Stimulated activated effector memory CD8-positive, alpha-beta T cell treated with anti-CD3 and anti-CD28 coated beads, Interleukin-12 subunit alpha, Interleukin-12 subunit beta, amount 100 ng/mL, for 72 hours (primary cell): ENCODE results near the gene FTO.

ENCODE experiments used
- ATAC-seq: fragments of 150-1000 bp; cut with Tn5 transposase; 2 replicates; pipeline ENCODE4 v1.10.0; 2021
- DNase-seq, 2 donors: peaks; one replicate each; pipeline ENCODE4 v3.0.0; 2021 to 2022; ENCODE audit warnings: low spot score in 2 of 2
- H3K27ac Mint-ChIP-seq: one replicate; pipeline ENCODE4 v1.8.0; 2022; ENCODE audit warnings: mild to moderate bottlenecking, mixed read lengths
- H3K36me3 Mint-ChIP-seq: one replicate; pipeline ENCODE4 v1.8.0; 2022; ENCODE audit warnings: mild to moderate bottlenecking, mixed read lengths
- H3K4me1 Mint-ChIP-seq: one replicate; pipeline ENCODE4 v1.8.0; 2022; ENCODE audit warnings: mixed read lengths
- H3K4me3 Mint-ChIP-seq: one replicate; pipeline ENCODE4 v1.8.0; 2022; ENCODE audit warnings: mild to moderate bottlenecking, mixed read lengths
- H3K9me3 Mint-ChIP-seq: one replicate; pipeline ENCODE4 v1.8.0; 2022; ENCODE audit warnings: mixed read lengths

The FTO gene

DNA sequence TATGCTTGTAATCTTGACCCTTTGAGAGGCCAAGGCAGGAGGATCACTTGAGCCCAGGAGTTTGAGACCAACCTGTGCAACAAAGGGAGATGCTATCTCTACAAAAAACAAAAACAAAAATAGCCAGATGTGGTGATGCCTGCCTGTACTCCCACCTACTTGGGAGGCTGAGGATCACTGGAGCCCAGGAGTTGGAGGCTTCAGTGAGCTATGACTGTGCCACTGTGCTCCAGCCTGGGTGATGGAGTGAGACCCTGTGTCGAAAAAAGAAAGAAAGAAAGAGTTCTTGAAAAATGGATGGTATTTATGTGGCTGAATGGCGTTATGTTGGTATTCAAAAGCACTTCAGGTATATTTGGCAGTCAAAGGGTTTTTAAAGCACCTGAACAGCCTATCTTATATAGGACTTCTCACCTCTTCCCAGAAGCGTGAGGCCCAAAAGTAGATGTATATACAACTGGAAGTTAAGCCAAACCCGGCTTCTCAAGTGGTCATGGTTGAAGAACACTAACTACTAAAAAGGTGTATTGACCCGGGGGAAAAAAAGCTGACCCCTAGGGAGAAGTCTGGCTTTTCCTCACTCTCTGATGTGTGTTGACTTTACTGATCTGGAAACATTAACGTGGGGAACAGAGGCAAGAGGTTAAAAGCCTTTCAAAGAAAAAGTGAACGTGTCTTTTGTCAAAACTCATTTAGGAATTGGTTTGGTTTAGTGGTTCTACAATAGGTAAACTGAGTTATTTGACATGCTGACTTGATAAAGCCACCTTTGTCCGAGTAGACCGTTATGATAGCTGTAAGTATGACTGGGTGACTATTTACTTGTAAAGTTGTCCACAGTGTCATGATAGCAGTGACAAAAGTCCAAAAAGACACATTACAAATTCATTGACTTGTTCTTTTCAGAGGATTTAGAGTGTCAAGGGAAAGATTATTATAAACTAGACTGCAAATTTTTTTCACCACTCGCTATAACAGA is 399.2 kb downstream of the FTO start:
- DNase-seq (no peak), ATAC-seq (no peak)
- Mint-ChIP-seq H3K4me3 (no peak overlapping the region), H3K9me3 (no peaks in the 10 kb centered on the region), H3K36me3 (no peaks in the 10 kb centered on the region), H3K27ac (no peak overlapping the region), H3K4me1 (no peaks in the 10 kb centered on the region)

- no peak for ATAC-seq
- H3K27ac Mint-ChIP-seq, result no peak overlapping the region
- H3K4me3 Mint-ChIP-seq, result no peak overlapping the region
- DNase-seq, result no peak
- no peaks in the 10 kb centered on the region for H3K4me1 Mint-ChIP-seq
- no peaks in the 10 kb centered on the region for H3K36me3 Mint-ChIP-seq
- no peaks in the 10 kb centered on the region for H3K9me3 Mint-ChIP-seq
These were observed 402.1 kb downstream of the FTO start for GRCh38 chr16:54106057-54106456.

GRCh38 chr16:54107583-54108202 is 403.7 kb downstream of the FTO start:
- ATAC-seq (no peak), DNase-seq (no peak)
- no peak overlapping the region for H3K4me3 Mint-ChIP-seq
- H3K4me1 Mint-ChIP-seq, result no peaks in the 10 kb centered on the region
- H3K36me3 Mint-ChIP-seq, result peaks cover 6% of the 10 kb centered on the region
- no peak overlapping the region for H3K27ac Mint-ChIP-seq
- no peaks in the 10 kb centered on the region for H3K9me3 Mint-ChIP-seq

DNA sequence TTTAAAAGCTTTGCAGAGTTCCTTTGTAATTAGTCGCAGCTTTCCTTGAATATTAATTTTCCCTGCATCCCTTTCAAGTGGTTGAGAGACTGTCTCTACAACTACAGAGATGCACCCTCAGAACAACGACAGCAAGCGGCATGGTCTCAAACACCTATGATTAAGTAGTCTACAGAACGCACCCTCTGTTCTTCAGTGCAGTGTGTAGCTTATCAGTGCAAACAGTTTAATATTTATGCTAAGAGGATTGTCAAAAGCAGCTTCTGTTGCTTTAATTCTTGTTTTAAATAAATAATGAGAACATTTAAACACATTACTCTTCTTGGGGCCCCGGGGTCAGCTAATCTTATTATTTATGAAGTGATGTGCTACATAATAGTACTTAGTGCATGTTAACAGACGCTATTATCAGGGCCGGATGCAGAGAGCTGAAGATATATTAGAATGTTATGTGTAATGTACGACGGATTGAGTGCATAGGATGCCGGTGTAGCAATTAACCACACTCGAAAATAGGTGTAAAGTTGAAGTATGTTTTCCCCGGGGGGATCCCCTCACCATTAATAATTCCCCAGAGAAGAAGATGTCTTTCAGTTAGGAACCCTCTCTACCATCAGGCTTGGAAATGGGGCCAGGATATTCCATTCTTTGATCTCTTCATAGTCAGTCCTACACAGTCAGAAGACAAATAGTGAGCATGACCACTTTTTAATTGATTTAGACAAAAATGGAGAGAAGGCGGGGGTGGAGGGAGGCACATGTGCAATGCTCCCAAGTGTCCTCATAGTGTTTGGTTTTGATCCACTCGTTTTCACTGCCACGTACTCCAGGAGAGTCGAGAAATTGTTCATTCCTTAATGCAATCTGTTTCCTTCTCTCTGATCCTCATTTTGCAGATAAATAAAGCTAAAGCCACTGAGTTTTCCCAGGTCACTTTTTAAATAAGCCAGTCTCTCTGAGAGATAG is 406.3 kb downstream of the FTO start:
- H3K4me1 Mint-ChIP-seq, result no peaks in the 10 kb centered on the region
- no peak overlapping the region for H3K4me3 Mint-ChIP-seq
- no peak overlapping the region for H3K27ac Mint-ChIP-seq
- H3K9me3 Mint-ChIP-seq, result no peaks in the 10 kb centered on the region
- no peak for ATAC-seq
- peaks cover 25% of the 10 kb centered on the region for H3K36me3 Mint-ChIP-seq
- DNase-seq, result no peak

GRCh38 chr16:54112451-54113206 is 408.7 kb downstream of the FTO start:
- no peak for DNase-seq
- H3K27ac Mint-ChIP-seq, result no peak overlapping the region
- no peak overlapping the region for H3K4me3 Mint-ChIP-seq
- H3K4me1 Mint-ChIP-seq, result no peaks in the 10 kb centered on the region
- no peaks in the 10 kb centered on the region for H3K9me3 Mint-ChIP-seq
- peaks cover 31% of the 10 kb centered on the region for H3K36me3 Mint-ChIP-seq
- no peak for ATAC-seq

- no peak overlapping the region for H3K27ac Mint-ChIP-seq
- DNase-seq, result no peak
- H3K9me3 Mint-ChIP-seq, result no peaks in the 10 kb centered on the region
- no peak overlapping the region for H3K4me3 Mint-ChIP-seq
- H3K36me3 Mint-ChIP-seq, result peaks cover 31% of the 10 kb centered on the region
- no peak for ATAC-seq
- no peaks in the 10 kb centered on the region for H3K4me1 Mint-ChIP-seq
These were observed 411.6 kb downstream of the FTO start for GRCh38 chr16:54115558-54115957.

DNA sequence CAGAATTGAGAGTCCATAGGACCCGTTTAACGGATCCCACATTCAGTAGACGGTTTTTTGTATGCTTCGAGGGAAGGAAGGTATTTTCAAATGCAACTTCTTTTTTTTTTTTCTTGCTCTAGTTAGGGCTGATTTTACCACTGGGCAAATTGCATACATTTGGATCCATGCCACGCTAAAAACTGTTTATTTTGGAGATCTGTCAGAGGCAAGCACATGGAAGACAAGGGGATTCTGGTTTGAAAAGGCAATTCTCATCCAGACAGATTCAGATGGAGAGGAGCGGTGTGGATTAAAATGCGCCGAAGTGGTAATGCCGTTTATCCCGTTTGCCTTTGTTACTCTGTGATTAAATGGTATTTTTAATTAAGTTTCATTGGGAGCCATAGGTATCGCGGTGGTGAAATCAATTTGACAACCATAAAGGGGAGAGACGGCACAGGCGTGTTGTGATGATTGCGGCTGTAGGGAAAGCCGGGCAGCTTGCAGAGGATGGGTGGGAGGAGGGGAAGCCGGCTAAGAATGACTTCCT is 412.2 kb downstream of the FTO start:
- Mint-ChIP-seq H3K36me3 (peaks cover 31% of the 10 kb centered on the region), H3K27ac (no peak overlapping the region), H3K4me3 (no peak overlapping the region), H3K9me3 (no peaks in the 10 kb centered on the region), H3K4me1 (no peaks in the 10 kb centered on the region)
- ATAC-seq (no peak), DNase-seq (no peak)

DNA sequence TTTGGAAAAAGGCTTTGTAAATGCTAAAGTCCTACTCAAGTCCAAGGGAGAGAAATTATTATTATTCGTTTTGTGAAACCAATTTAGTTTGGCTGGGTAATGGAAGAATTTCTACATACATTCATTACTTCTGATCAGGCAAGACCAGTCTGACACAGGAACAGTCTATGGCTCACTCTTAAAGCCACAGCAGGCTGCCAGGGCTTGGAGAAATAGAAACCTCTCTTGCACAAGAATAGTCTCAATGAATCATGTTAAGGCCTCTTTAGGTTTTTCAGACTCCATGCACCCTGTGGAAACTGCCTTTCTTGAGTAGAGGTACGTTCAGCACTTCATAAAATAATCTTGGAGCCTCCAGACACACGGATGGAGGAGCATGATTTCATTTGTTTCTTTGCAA is 414.9 kb downstream of the FTO start:
- DNase-seq (no peak), ATAC-seq (no peak)
- Mint-ChIP-seq H3K36me3 (peaks cover 15% of the 10 kb centered on the region), H3K4me1 (no peaks in the 10 kb centered on the region), H3K4me3 (no peak overlapping the region), H3K27ac (no peak overlapping the region), H3K9me3 (no peaks in the 10 kb centered on the region)

- Mint-ChIP-seq H3K27ac (no peak overlapping the region), H3K4me3 (no peak overlapping the region), H3K36me3 (no peaks in the 10 kb centered on the region), H3K9me3 (no peaks in the 10 kb centered on the region), H3K4me1 (no peaks in the 10 kb centered on the region)
- ATAC-seq, result no peak
- no peak for DNase-seq
These were observed 417.0 kb downstream of the FTO start for GRCh38 chr16:54120846-54121480.

DNA sequence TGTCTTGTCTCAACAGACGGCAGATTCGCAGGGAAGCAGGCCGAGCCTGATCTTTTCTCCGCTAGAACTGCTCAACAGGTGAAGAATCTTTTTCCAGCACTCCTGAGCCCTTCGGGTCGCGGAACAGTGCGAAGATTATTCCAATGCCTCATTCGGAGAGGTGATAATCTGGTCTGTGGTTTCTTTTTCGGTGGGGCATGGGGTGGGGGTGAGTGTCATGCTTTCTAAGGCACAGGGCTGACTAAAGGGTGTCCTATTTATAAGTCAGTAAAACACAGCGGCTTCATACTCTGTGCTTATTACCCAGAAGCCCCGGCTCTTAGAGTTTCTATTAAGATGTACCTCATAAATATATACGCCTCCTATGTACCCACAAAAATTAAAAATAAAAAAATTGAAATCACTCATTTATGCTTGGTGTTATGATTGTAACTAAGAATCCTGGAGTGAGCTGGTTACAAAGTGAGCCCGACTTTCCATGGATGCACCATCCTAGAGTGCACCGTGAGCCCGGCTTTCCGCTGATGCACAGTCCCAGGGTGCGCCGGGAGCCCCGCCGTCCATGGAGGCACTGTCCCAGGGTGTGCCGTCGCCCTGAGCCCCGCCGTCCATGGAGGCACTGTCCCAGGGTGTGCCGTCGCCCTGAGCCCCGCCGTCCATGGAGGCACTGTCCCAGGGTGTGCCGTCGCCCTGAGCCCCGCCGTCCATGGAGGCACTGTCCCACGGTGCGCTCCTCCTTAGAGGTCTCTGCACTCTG is 417.8 kb downstream of the FTO start:
- Mint-ChIP-seq H3K27ac (no peak overlapping the region), H3K4me3 (no peak overlapping the region)

DNA sequence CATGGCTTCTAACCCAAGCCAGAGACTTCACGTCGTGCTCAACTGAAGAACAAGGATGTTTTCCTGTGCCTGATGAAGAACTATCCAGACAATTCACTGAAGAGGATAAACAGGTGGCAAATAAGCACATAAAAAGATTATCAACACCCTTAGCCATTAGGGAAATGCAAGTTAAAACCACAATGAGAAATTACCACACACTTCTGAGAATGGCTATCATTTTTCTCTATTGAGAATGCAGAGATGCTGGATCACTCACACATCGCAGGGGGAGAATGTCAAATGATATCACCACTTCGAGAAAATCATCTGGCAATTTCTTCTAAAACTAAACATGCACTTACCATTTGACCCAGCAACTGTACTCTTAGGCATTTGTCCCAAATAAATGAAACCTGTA is 419.8 kb downstream of the FTO start:
- Mint-ChIP-seq H3K9me3 (no peaks in the 10 kb centered on the region), H3K4me3 (no peak overlapping the region), H3K36me3 (no peaks in the 10 kb centered on the region), H3K4me1 (peaks cover 6% of the 10 kb centered on the region), H3K27ac (no peak overlapping the region)
- ATAC-seq (no peak), DNase-seq (no peak)

More for the DNA sequence above, 417.8 kb downstream of the FTO start:
- no peaks in the 10 kb centered on the region for H3K36me3 Mint-ChIP-seq
- DNase-seq (no peak), ATAC-seq (no peak)
- no peaks in the 10 kb centered on the region for H3K9me3 Mint-ChIP-seq
- H3K4me1 Mint-ChIP-seq, result peaks cover under 1% of the 10 kb centered on the region

GRCh38 chr16:54125751-54126655 is 422.0 kb downstream of the FTO start:
- peaks cover 6% of the 10 kb centered on the region for H3K4me1 Mint-ChIP-seq
- H3K27ac Mint-ChIP-seq, result no peak overlapping the region
- no peak for DNase-seq
- no peaks in the 10 kb centered on the region for H3K36me3 Mint-ChIP-seq
- no peaks in the 10 kb centered on the region for H3K9me3 Mint-ChIP-seq
- H3K4me3 Mint-ChIP-seq, result no peak overlapping the region
- no peak for ATAC-seq

- no peaks in the 10 kb centered on the region for H3K9me3 Mint-ChIP-seq
- peaks cover 6% of the 10 kb centered on the region for H3K4me1 Mint-ChIP-seq
- no peak for ATAC-seq
- H3K4me3 Mint-ChIP-seq, result no peak overlapping the region
- H3K36me3 Mint-ChIP-seq, result no peaks in the 10 kb centered on the region
- no peak overlapping the region for H3K27ac Mint-ChIP-seq
- no peak for DNase-seq
These were observed 423.0 kb downstream of the FTO start for GRCh38 chr16:54126907-54127306.
